HUDEP-2 (cell line): ENCODE results near the gene GPR42.
"Not testable (repeated sequence)": the region's sequence is repeated elsewhere in the genome, so short reads cannot be mapped to it uniquely, and the experiment has no call there.

Experiments
- DNase-seq, 76 experiments: peaks; one replicate each; lab custom pipeline; 2025; ENCODE audit not compliant: unreplicated experiment in 76 of 76; lab: John Stamatoyannopoulos, UW

GPR42 gene

DNA sequence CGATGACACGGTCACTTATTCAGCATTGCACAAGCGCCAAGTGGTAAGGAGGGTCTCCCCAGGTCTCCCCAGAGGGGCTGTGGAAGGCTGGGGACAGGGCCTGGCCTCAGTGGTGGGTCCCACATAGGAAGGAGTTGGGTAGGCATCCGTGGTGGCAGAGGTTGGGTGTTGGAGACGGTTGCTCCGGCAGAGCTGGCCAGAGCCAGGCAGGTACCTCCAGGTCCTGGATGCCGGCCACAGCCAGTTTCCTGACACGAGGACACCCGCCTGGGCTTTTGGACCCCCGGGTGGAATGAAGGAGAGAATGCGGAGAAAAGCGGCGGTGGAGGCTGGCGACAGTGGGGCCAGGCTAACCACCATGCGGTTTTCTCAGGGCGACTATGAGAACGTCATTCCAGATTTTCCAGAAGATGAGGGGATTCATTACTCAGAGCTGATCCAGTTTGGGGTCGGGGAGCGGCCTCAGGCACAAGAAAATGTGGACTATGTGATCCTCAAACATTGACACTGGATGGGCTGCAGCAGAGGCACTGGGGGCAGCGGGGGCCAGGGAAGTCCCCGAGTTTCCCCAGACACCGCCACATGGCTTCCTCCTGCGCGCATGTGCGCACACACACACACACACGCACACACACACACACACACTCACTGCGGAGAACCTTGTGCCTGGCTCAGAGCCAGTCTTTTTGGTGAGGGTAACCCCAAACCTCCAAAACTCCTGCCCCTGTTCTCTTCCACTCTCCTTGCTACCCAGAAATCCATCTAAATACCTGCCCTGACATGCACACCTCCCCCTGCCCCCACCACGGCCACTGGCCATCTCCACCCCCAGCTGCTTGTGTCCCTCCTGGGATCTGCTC, 24.4 kb upstream of the GPR42 start:
- peak in 3 of 76 experiments; percentile 3 to 24 (median 12) for DNase-seq

GRCh38 chr19:35347171-35347929, 23.5 kb upstream of the GPR42 start, which contains the start of gene FFAR1:
FFAR1 (plus strand) TSS chr19:35347902; CDS start chr19:35351552, 3,650 bp downstream.
- DNase-seq, result no peak

GRCh38 chr19:35347930-35348298, 23.0 kb upstream of the GPR42 start:
- DNase-seq, result no peak

DNA sequence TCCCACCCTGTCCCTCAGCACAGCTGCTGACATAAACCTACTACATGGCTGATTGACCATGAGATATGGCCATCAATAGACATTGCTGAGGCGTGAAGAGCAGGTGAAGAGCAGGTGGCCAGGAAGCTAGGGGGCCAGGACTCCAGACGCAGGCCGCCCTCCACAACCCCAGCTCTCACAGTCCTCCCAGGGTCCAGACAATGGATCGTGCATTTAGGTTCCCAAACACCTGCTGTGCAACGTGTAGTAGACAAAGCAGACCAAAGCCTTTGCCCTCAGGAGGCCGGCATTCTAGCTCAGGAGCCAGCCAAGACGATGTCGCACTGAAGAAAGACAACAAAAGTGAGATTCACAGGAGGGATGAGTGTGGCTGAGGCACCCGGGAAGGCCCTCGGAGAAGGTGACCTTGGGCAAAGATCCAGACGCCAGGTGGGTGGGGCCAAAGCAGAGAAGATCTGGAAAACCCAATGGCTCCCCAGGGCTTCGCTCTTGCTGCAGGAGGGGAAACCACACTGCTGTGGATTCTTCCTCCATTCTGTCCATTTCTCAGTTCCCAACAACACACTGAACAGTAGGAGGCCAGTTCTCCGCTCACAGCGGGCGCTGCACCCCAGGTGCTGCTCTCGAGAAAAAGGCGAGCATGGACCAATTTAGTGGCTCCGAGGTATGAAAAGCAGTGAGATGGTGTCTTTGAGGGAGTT, 21.8 kb upstream of the GPR42 start:
- no peak for DNase-seq

DNA sequence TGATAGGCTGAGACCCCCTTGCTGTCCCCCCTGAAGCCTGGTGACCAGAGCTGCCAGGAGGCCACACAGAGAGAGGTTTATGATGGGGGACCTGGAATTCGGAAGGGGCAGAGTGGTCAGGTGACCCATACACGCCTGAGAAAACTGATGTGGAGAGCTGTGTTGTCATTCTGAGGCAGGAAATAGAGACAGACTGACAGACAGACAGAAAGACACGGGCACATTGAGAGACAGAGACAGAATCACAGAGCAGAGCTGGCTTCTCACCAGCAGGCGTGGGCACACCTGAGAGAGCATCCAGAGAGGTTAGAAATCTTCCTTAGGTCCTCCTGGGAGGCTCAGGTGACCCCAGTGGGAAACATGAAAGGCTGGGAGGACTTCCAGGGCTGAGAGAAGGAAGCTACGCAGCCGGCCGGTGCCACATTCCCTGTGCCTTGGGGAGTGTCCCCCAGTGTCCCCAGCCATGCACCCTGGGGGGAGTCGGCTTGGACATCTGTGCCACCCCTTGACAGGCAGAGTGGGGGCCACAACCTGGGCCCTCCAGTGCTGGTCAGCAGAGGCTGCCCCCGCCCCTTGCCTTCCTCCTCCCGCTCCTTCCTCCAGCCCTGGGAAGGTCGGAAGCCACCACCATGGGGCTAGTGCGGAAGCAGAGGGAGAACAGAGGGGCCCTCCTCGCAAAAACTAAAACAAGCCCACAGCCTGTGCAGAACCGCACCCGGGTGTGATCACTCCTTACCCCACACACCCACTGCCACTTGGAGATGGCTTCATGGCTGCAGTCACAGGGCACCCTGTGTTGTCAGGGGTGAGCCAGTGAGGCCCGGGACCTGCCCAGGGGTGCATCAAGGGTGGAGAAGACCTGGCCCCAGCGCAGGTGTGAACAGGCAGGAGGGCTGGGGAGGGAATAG, 21.0 kb upstream of the GPR42 start:
- no peak for DNase-seq

DNA sequence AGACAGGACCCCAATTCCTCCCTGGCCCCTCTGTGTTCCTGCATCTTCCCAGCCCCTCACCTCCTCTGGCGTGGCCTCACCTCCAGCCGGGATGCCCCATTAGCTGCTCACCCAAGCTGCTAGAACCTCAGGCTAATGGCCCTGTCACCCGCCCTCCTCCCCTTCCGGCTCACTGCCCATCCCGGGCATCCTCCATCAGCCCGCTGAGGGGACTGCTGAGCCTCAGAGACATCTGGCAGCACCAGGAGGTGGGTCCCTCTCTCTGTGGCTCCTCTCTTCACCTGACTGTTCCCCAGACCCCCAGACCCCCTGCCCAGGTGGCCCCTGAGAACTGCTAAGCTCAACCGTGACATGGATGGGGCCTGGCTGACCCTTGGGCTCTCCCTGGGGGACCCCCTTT, 20.3 kb upstream of the GPR42 start:
- no peak for DNase-seq

GRCh38 chr19:35351411-35352176, 19.3 kb upstream of the GPR42 start:
- DNase-seq, result no peak

DNA sequence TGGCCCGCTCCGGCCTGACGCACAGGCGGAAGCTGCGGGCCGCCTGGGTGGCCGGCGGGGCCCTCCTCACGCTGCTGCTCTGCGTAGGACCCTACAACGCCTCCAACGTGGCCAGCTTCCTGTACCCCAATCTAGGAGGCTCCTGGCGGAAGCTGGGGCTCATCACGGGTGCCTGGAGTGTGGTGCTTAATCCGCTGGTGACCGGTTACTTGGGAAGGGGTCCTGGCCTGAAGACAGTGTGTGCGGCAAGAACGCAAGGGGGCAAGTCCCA, 18.8 kb upstream of the GPR42 start:
- DNase-seq, result no peak

DNA sequence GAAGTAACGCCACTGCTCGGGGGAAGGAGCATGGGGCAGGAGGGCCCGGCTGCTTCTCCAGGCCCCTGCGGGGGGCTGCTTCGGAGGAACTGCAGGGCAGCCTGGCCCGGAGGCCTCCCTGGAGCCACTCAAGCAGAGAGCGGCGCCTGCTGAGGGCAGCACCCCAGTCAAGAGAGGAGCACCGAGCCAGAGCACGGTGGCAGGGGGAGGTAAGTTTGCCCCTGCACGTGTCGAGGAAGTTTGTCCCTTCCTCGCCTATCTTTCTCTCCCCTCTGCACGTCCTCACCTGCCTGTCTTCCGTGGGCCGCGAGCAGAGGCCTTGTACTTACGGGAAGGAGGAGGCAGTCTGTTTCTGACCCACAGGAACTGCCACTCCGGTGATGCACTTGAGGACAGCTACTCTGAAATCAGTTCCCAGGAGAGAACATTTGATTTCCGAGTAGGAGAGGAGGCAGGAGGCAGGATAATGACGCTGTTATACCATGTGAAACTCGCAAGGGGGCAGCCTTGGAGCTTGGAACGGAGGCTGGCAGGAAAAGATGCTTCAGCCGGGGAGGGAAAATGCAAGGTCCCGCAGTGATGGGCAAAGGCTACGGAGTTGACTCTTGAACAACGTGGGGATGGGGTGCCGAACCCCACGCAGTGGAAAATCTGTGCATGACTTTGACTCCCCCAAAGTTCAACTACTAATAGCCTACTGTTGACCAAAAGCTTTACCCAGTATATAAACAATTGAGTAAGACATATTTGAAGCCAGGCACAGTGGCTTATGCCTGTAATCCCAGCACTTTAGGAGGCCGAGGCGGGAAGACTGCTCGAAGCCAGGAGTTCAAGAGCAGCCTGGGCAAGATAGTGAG, 18.2 kb upstream of the GPR42 start:
- peak in 70 of 76 experiments; percentile 19 to 87 (median 66) for DNase-seq

DNA sequence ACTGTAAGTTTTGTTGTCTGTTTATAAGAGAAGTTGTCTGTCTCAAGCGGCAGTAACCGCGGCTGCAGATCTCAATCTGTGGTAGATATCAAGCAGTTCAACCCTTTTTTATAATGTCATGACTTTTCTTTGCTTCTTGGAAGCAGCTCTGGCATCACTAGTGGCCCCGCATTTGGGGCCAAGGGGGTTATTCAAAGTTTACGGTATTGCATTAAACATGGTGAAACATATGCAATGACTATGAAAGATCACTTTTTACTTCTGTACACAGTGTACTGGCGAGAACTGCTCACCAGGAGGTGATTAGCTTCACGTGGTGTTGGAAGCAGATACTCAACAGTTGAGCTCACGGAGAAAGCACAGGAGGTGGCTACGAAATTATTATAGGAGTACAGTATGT, 17.2 kb upstream of the GPR42 start:
- peak in 33 of 76 experiments; percentile 14 to 70 (median 38) for DNase-seq

DNA sequence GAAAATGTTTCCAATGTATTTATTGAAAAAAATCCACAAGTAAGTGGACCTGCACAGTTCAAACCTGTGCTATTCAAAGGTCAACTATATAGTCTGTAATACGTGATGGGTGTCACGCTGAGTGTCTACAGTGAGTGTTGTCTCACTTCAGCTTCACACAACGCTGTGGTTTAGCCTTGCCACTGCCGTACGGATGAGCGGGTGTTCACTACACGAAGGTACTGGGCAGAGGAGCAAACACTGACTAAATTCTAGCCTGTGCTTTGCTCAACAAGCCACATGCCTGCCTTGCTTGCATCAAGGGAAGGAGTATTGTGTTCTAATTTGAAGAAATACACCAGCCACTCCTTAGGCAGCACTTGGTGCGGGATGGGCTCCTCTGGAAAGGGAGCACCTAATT, 16.0 kb upstream of the GPR42 start:
- DNase-seq, result no peak

- no peak for DNase-seq
These were observed 14.9 kb upstream of the GPR42 start for GRCh38 chr19:35355791-35356460.

DNA sequence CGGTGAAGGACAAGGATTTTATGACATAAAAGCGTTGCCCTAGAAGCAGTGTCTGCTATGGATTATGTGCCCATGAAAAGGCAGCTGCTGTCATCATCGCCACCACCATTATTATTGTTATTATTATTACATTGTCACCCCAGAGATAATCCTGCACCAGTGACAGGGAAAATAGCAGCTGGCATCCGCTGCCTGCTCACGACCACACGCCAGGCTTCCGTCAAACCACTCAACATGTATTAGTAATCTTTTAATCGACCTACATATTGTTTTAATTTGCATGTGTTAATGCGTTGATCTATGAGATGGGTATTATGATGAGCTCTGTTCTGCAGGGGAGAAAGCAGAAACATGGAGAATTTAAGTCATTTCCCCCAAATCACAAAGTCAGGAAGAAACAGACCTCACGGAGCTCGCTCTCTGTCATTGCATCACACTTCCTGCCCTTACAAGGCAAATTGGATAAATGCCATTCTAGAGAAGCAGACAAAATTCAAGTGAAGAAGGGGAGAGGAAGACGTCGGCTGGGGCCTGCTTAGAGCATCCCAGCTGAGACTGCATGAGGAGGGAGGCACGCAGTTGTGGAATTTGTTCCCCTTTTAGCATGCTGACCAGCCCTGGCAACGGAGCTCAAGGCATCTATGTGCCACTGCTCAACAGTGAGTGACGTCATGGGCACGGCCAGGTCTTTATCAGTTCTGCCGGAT, 12.8 kb upstream of the GPR42 start, which contains the start of gene FFAR3:
Gene FFAR3, plus strand, starts transcription at position 594 of the 707 bp plus-strand sequence. CDS start 431 bp downstream, outside the sequence.
- DNase-seq, result no peak

DNA sequence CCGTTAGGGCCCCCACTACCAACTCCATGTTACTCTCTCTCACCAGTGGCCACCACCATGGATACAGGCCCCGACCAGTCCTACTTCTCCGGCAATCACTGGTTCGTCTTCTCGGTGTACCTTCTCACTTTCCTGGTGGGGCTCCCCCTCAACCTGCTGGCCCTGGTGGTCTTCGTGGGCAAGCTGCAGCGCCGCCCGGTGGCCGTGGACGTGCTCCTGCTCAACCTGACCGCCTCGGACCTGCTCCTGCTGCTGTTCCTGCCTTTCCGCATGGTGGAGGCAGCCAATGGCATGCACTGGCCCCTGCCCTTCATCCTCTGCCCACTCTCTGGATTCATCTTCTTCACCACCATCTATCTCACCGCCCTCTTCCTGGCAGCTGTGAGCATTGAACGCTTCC, 12.0 kb upstream of the GPR42 start:
- not testable (repeated sequence) for DNase-seq

GRCh38 chr19:35359395-35359794, 11.5 kb upstream of the GPR42 start:
- DNase-seq, result not testable (repeated sequence)

DNA sequence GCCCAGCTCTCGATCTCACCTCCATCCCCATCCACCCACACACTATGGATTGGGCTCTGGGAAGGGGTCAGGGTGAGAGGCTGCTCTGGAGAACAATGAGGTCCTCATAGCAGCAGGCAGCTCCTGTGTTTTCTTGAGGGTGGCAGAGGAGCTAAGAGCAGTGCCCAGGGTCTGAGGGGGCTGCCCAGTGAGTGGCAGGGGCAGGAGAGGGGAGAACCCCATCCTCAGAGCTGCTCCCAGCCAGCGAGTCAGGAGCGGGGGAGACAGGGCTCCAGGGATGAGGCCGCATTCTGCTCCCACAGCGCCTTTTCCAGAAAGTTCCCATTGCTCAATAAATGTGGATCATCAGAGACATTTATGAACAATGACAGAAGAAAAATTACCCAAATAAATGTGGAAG, 10.8 kb upstream of the GPR42 start:
- not testable (repeated sequence) for DNase-seq

GRCh38 chr19:35360880-35361420, 9.9 kb upstream of the GPR42 start:
- no peak for DNase-seq
